ENCODE measurements around the gene ZCCHC10.

DNA sequence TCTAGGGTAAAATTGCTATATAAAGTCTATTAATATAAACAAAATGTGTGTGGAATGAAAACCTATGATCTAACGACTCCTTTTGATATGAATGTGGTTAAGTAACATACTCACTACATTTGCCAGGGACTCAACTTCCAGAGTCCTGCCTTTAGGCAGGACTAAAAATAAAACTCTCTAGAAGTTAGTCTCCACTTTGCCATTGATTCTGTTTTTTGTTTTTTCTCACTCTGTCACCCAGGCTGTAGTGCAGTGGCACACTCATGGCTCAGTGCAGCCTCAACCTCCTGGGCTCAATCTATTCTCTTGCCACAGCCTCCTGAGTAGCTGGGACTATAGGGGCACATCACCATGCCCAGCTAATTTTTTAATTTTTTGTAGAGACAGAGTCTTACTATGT lies 30.0 kb downstream of the ZCCHC10 start:
- TF ChIP-seq, protein P1, sequence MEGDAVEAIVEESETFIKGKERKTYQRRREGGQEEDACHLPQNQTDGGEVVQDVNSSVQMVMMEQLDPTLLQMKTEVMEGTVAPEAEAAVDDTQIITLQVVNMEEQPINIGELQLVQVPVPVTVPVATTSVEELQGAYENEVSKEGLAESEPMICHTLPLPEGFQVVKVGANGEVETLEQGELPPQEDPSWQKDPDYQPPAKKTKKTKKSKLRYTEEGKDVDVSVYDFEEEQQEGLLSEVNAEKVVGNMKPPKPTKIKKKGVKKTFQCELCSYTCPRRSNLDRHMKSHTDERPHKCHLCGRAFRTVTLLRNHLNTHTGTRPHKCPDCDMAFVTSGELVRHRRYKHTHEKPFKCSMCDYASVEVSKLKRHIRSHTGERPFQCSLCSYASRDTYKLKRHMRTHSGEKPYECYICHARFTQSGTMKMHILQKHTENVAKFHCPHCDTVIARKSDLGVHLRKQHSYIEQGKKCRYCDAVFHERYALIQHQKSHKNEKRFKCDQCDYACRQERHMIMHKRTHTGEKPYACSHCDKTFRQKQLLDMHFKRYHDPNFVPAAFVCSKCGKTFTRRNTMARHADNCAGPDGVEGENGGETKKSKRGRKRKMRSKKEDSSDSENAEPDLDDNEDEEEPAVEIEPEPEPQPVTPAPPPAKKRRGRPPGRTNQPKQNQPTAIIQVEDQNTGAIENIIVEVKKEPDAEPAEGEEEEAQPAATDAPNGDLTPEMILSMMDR (conservative IDR thresholded peaks at IDR 0.05), result no peak
- TF ChIP-seq ZFX (IDR thresholded peaks at IDR 0.05), result no peak

Measured in C4-2B (cell line).